K562 (cell line): Measurements from ENCODE around the gene MAP2. TPM values are rescaled to one million over a fixed set of nuclear protein-coding genes. Genes with fewer than 3 reads are reported as not detected.

Experiments used
- ATAC-seq: fragments of 200-7000 bp; cut with Tn5 transposase; 3 replicates; pipeline ENCODE4 v1.9.1; 2020; ENCODE audit warnings: moderate library complexity
- BruUV-seq: library from RNA; stranded (reverse); fragments of 400-500 nt; replicated peaks from 2 replicates; lab custom pipeline; 2021; lab: Mats Ljungman, UMichigan
- CTCF ChIA-PET: fragments of 300-600 bp; formaldehyde crosslinking; extraction: SDS; loops from one replicate; lab custom pipeline; 2021; ENCODE audit warnings: low intra/inter-chr PET ratio; lab: Yijun Ruan, JAX
- POLR2A ChIA-PET: fragments of 300-600, 350-650 bp; sonication (Branson Sonifier 250); formaldehyde crosslinking; extraction: SDS; loops from one replicate; lab custom pipeline; 2021; ENCODE audit warnings: antibody characterized with exemption, inconsistent platforms; lab: Yijun Ruan, JAX
- DNase-seq, 4 experiments: peaks; one replicate each; pipeline versions ENCODE4 v3.0.0 to v3.0.0-alpha.2; 2011 to 2018; ENCODE audit warnings: low spot score in 3 of 4, mixed read lengths in 3 of 4; ENCODE audit errors: extremely low read depth in 1 of 4
- FAIRE-seq: peaks from 2 replicates; lab custom pipeline; 2011; peaks lifted over from hg19 to GRCh38; lab: Jason Lieb, UNC
- H2AFZ ChIP-seq: 2 replicates; pipeline ENCODE4 v1.6.0; 2011; ENCODE audit warnings: low read depth, low read length, control low read depth, inconsistent platforms
- H3K27ac ChIP-seq: fragments of 200-600 bp; 3 replicates; pipeline ENCODE4 v1.8.0; 2011; ENCODE audit warnings: low read depth, mild to moderate bottlenecking, control low read depth, inconsistent platforms, low read length, moderate library complexity, mixed read lengths; ENCODE audit errors: extremely low read depth
- H3K27me3 ChIP-seq, 2 experiments: fragments of 300-600 bp in 1 of 2; 2 replicates in 1 of 2; 3 replicates in 1 of 2; pipeline versions ENCODE4 v1.6.0 to v1.8.0; 2011; ENCODE audit warnings: inconsistent platforms in 2 of 2, low read length in 2 of 2, mild to moderate bottlenecking in 1 of 2, mixed read lengths in 1 of 2, moderate library complexity in 1 of 2; ENCODE audit not compliant: control insufficient read depth in 2 of 2, insufficient read depth in 2 of 2
- H3K36me3 ChIP-seq: fragments of 300-600 bp; 3 replicates; pipeline ENCODE4 v1.8.0; 2011; ENCODE audit warnings: mild to moderate bottlenecking, low read length, inconsistent platforms; ENCODE audit not compliant: control insufficient read depth, insufficient read depth
- H3K4me1 ChIP-seq, 2 experiments: fragments of 200-600 bp in 1 of 2; replicated peaks in 1 of 2; 2 replicates in 1 of 2; 3 replicates in 1 of 2; pipeline versions ENCODE4 v1.5.1 to v1.8.0; 2011; ENCODE audit warnings: inconsistent platforms in 2 of 2, low read length in 2 of 2, mild to moderate bottlenecking in 1 of 2, mixed read lengths in 1 of 2, moderate library complexity in 1 of 2; ENCODE audit not compliant: control insufficient read depth in 2 of 2, insufficient read depth in 2 of 2
- H3K4me2 ChIP-seq: 2 replicates; pipeline ENCODE4 v1.6.1; 2011; ENCODE audit warnings: low read length, control low read depth, inconsistent platforms, mixed read lengths; ENCODE audit not compliant: insufficient read depth
- H3K4me3 ChIP-seq: fragments of 200-600 bp; sonication (generic), shearing (Covaris generic); 2 replicates; pipeline ENCODE4 v1.5.1; 2016; ENCODE audit warnings: control low read depth, inconsistent platforms
- H3K79me2 ChIP-seq: fragments of 200-600 bp; 3 replicates; pipeline ENCODE4 v1.8.0; 2011; ENCODE audit warnings: low read length, inconsistent platforms; ENCODE audit not compliant: control insufficient read depth, insufficient read depth
- H3K9ac ChIP-seq, 2 experiments: 2 replicates each; pipeline versions ENCODE4 v1.6.0 to v1.6.1; 2011; ENCODE audit warnings: low read depth in 2 of 2, low read length in 2 of 2, control low read depth in 1 of 2, inconsistent platforms in 1 of 2, mild to moderate bottlenecking in 1 of 2, mixed read lengths in 1 of 2; ENCODE audit not compliant: insufficient read depth in 1 of 2
- H3K9me1 ChIP-seq: one replicate; pipeline ENCODE4 v1.6.0; 2011; ENCODE audit warnings: inconsistent platforms, mild to moderate bottlenecking, low read length, moderate library complexity; ENCODE audit not compliant: control insufficient read depth, insufficient read depth
- H3K9me3 ChIP-seq: replicated peaks from 2 replicates; pipeline ENCODE4 v1.5.1; 2011; ENCODE audit warnings: low read depth, low read length, inconsistent platforms; ENCODE audit not compliant: control insufficient read depth, insufficient read depth
- H4K20me1 ChIP-seq: replicated peaks from 2 replicates; pipeline ENCODE4 v1.6.1; 2011; ENCODE audit warnings: low read length, inconsistent platforms, mixed read lengths; ENCODE audit not compliant: control insufficient read depth, insufficient read depth
- CREB5 ChIP-seq: fragments of 250-450 bp; sonication (Bioruptor Pico); IDR thresholded peaks from 2 replicates; pipeline ENCODE4 v1.5.0; 2020; ENCODE audit warnings: mild to moderate bottlenecking
- CREBBP ChIP-seq: IDR thresholded peaks from one replicate; pipeline ENCODE4 v1.6.1; 2012; ENCODE audit warnings: low read depth, mild to moderate bottlenecking, control low read depth, inconsistent platforms, low read length
- CREM ChIP-seq: IDR thresholded peaks from 2 replicates; pipeline ENCODE4 v1.6.1; 2014; ENCODE audit warnings: antibody characterized with exemption, low read depth
- ETV1 ChIP-seq: fragments of 450-650 bp; conservative IDR thresholded peaks from 2 replicates; pipeline ENCODE4 v1.6.1; 2016; ENCODE audit warnings: missing genetic modification characterization, control low read depth, low read depth, missing compliant biosample characterization
- EZH2 ChIP-seq: IDR thresholded peaks from 2 replicates; pipeline ENCODE4 v1.6.1; 2012; ENCODE audit warnings: low read depth, mild to moderate bottlenecking, inconsistent platforms, low read length, borderline replicate concordance
- FOXP1 ChIP-seq: sonication (generic); formaldehyde crosslinking; IDR thresholded peaks from 2 replicates; pipeline ENCODE4 v1.8.0; 2022; ENCODE audit warnings: mild to moderate bottlenecking, missing genetic modification reagents
- HDAC6 ChIP-seq: IDR thresholded peaks from 2 replicates; pipeline ENCODE4 v1.6.1; 2012; ENCODE audit warnings: low read depth, mild to moderate bottlenecking, control low read depth, inconsistent platforms, low read length, moderate library complexity
- HES1 ChIP-seq: fragments of 450-650 bp; IDR thresholded peaks from 2 replicates; pipeline ENCODE4 v1.6.1; 2016; ENCODE audit warnings: low read depth, mild to moderate bottlenecking, moderate library complexity
- LEF1 ChIP-seq: fragments of 450-650 bp; IDR thresholded peaks from 2 replicates; pipeline ENCODE4 v1.6.1; 2016; ENCODE audit warnings: mild to moderate bottlenecking
- MYC ChIP-seq, 2 experiments: fragments of 250-450 bp in 1 of 2; sonication (Bioruptor Pico) in 1 of 2; IDR thresholded peaks; 2 replicates each; pipeline versions ENCODE4 v1.5.1 to v1.6.1; 2012 to 2021; ENCODE audit warnings: low read depth in 2 of 2, borderline replicate concordance in 1 of 2, improper control_type of control experiment in 1 of 2, low read length in 1 of 2, mild to moderate bottlenecking in 1 of 2, moderate library complexity in 1 of 2
- NCOA4 ChIP-seq: fragments of 450-650 bp; IDR thresholded peaks from 2 replicates; pipeline ENCODE4 v1.6.1; 2018; ENCODE audit warnings: mild to moderate bottlenecking; ENCODE audit not compliant: partially characterized antibody
- NFXL1 ChIP-seq: fragments of 450-650 bp; formaldehyde crosslinking; IDR thresholded peaks from 2 replicates; pipeline ENCODE4 v1.4.0; 2021; ENCODE audit warnings: mild to moderate bottlenecking
- PHF8 ChIP-seq: fragments of 200-600 bp; sonication (generic); IDR thresholded peaks from 2 replicates; pipeline ENCODE4 v1.6.1; 2012; ENCODE audit warnings: mixed run types, mild to moderate bottlenecking, inconsistent platforms, low read length, moderate library complexity, borderline replicate concordance
- SMAD3 ChIP-seq: fragments of 450-650 bp; formaldehyde crosslinking; conservative IDR thresholded peaks from 2 replicates; pipeline ENCODE4 v1.4.0; 2020; ENCODE audit warnings: mild to moderate bottlenecking
- ZBED1 ChIP-seq: IDR thresholded peaks from 2 replicates; pipeline ENCODE4 v1.6.1; 2014
- ZNF124 ChIP-seq: sonication (generic); formaldehyde crosslinking; IDR thresholded peaks from 2 replicates; pipeline ENCODE4 v1.8.1; 2022; ENCODE audit warnings: missing genetic modification reagents
- ZNF253 ChIP-seq: fragments of 250-450 bp; sonication (Bioruptor Pico); conservative IDR thresholded peaks from 2 replicates; pipeline ENCODE4 v1.6.1; 2021; ENCODE audit warnings: mild to moderate bottlenecking
- ZNF282 ChIP-seq: sonication (generic); formaldehyde crosslinking; IDR thresholded peaks from 2 replicates; pipeline ENCODE4 v1.8.1; 2023; ENCODE audit warnings: missing genetic modification reagents
- WGBS: fragments of 100-300 bp; shearing (Covaris generic); methylation state at CpG from one replicate; pipeline ENCODE4 v1.1.6; 2016; ENCODE audit warnings: low coverage, mixed read lengths; ENCODE audit not compliant: insufficient coverage; ENCODE audit errors: missing lambda C conversion rate; 5-methylcytosine and 5-hydroxymethylcytosine counted together
- in situ Hi-C: fragments of 300-500 bp; cut with MboI; formaldehyde crosslinking; loops from 4 replicates; pipeline ENCODE4 v1.15.0; 2018; ENCODE audit warnings: inconsistent platforms, mixed read lengths
- intact Hi-C: fragments of 100-400 bp; cut with micrococcal nuclease; formaldehyde crosslinking; loops from 2 replicates; pipeline ENCODE4 v1.14.2; 2022
- polyA plus RNA-seq, 8 experiments: library from polyadenylated mRNA; depleted of rRNA in 4 of 8; stranded (reverse) in 5 of 8; unstranded in 3 of 8; fragments of >200 nt; fragmentation: Nextera tagmentation in 2 of 8; fragmentation: Illumina TruSeq in 1 of 8; extraction: Ambion mirVana in 2 of 8; extraction: Trizol in 1 of 8; gene quantifications; 2 replicates each; pipeline versions ENCODE4 v1.2.1 to v1.2.3, GENCODE V29; 2011 to 2014; ENCODE audit warnings: inconsistent platforms in 1 of 8, missing spikeins in 1 of 8
- total RNA-seq, 7 experiments: library from RNA; depleted of rRNA in 6 of 7; stranded (reverse); fragments of >200 nt in 6 of 7; fragmentation: Illumina TruSeq in 2 of 7; extraction: Trizol in 2 of 7; gene quantifications; 2 replicates each; pipeline versions ENCODE4 v1.2.1 to v1.2.3, GENCODE V29; 2011 to 2021; ENCODE audit warnings: low replicate concordance in 1 of 7

MAP2 gene
- total and polyA plus RNA-seq, 9 of the 15 experiments (the other 6 are each of a cell fraction or from before 2014, with no cell fraction given): 0.13 TPM; not detected in 8

GRCh38 chr2:209512971-209513370, 89.1 kb downstream of the MAP2 start:
- 4% methylated on average over 2 of the region's 2 CpGs for WGBS
- H3K4me1 ChIP-seq: no peaks in the 10 kb centered on the region
- no TSS peak for BruUV-seq
- H3K4me2 ChIP-seq: no peak overlapping the region
- no peak overlapping the region for H3K27ac ChIP-seq
- in situ Hi-C loops: no loop called here
- no peak for DNase-seq
- FAIRE-seq: no peak
- no peak for ATAC-seq
- intact Hi-C loops: no loop called here
- POLR2A ChIA-PET: no interaction called here
- no peaks in the 10 kb centered on the region for H4K20me1 ChIP-seq
- no peak overlapping the region for H2AFZ ChIP-seq
- no peaks in the 10 kb centered on the region for H3K9me1 ChIP-seq
- no peak overlapping the region for H3K4me3 ChIP-seq
- CTCF ChIA-PET: no interaction called here
- no peaks in the 10 kb centered on the region for H3K36me3 ChIP-seq
- H3K79me2 ChIP-seq: no peaks in the 10 kb centered on the region
- H3K9me3 ChIP-seq: no peaks in the 10 kb centered on the region
- H3K9ac ChIP-seq: no peak overlapping the region
- no peak for TF ChIP-seq PHF8
- no peak for TF ChIP-seq CREBBP
- no peak for TF ChIP-seq FOXP1 (CRISPR knock-in tag)
- TF ChIP-seq CREM: no peak
- TF ChIP-seq ZNF253 (CRISPR knock-in tag): no peak
- no peak for TF ChIP-seq LEF1
- TF ChIP-seq NCOA4: no peak
- no peak for TF ChIP-seq CREB5 (CRISPR knock-in tag)
- no peak for TF ChIP-seq MYC (IDR thresholded peaks at IDR 0.05; ENCODE audit: low read depth, low read length)
- TF ChIP-seq MYC (CRISPR knock-in tag; IDR thresholded peaks at IDR 0.05; ENCODE audit: borderline replicate concordance, low read depth): no peak
- no peak for TF ChIP-seq NFXL1 (CRISPR knock-in tag)
- TF ChIP-seq ZNF124 (CRISPR knock-in tag): no peak
- TF ChIP-seq ZNF282: no peak
- TF ChIP-seq ETV1: no peak
- no peak for TF ChIP-seq ZBED1
- TF ChIP-seq HDAC6: no peak
- TF ChIP-seq HES1: no peak
- no peak for TF ChIP-seq SMAD3
- TF ChIP-seq EZH2: no peak
- H3K27me3 ChIP-seq: no peaks in the 10 kb centered on the region
